Caki2 (cell line): ENCODE measurements around the gene RSL24D1. TPM values are rescaled to one million over a fixed set of nuclear protein-coding genes. Genes with fewer than 3 reads are reported as not detected.
"Not testable (repeated sequence)": the region's sequence is repeated elsewhere in the genome, so short reads cannot be mapped to it uniquely, and the experiment has no call there.

ENCODE experiments used
- DNase-seq: peaks from one replicate; pipeline ENCODE4 v3.0.0-alpha.2; 2015; ENCODE audit warnings: low read depth
- in situ Hi-C: cut with HindIII; loops from 2 replicates; pipeline ENCODE4 v1.10.0; 2016; ENCODE audit warnings: low sequenced_read_pairs, low pct_unique_long_range_greater_than_20kb, mixed read lengths
- total RNA-seq: library from RNA; depleted of rRNA; stranded (reverse); fragments of >200 nt; shearing (Covaris generic); gene quantifications from 2 replicates; pipeline ENCODE4 v1.2.3, GENCODE V29; 2014; ENCODE audit warnings: low replicate concordance

RSL24D1 gene
- total RNA-seq, 1 experiment from 2014 or later = 115 TPM

DNA sequence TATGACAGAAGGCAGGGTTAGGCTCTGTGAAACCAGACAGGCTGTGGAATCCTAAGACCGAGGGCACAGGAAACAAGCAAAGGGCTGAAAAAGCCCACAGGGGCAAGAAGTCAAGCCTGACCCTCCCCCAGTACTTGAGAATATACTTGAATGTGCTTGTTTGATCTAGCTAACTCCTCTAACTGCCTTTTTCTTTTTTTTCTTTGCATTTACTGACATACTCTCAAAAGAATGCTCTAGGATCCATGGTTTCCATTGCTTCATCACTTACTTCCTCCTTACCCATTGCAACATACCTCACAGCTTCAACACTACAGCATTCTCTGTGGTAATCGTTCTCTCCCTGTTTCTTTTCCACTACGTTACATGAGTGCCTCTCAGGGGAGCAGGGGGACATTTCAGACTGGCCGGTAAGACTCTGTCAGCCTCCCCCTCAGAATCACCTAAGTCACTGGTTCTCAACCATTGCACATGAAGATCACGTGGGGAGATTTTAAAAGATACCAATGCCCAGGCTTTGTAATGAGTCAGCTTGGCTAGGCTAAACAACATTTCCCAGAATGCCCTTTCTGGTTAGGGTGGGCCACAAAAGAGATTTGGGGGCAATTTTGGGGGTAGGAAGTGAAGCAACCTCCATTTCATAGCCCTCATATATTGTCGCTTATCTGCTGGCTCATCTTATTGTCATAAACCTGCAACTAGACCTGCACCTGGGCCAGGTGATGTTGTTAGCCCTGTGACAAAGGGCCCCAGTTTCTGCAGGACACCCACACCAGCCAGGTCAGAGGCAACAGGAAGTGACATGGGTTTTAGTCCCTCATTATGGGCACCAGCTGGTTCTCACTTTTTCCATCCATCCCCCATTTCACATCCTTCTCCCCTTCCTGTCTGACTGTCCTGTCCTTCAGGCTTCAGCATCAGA is 24.6 kb upstream of the RSL24D1 start:
- in situ Hi-C loops = no loop called here
- DNase-seq = peak; percentile 30

DNA sequence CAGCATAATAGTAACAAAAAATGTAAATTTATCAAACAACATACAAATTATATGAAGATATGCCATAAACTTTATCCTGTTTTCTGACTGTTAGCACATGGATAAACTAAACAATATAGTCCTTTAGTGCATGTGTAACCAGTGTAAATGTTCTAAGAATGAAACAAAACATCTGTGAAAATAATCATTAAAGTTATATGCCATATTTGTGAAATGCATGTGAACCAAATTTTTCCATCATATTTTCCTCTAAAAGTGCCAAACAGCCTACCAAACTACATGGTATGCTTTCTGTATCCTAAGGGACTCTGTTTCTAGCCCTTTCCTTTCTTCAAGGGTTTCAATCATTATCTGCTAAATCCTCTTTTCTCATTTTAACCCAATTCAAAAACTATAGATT is 23.9 kb upstream of the RSL24D1 start:
- DNase-seq = no peak
- in situ Hi-C loops = no loop called here

DNA sequence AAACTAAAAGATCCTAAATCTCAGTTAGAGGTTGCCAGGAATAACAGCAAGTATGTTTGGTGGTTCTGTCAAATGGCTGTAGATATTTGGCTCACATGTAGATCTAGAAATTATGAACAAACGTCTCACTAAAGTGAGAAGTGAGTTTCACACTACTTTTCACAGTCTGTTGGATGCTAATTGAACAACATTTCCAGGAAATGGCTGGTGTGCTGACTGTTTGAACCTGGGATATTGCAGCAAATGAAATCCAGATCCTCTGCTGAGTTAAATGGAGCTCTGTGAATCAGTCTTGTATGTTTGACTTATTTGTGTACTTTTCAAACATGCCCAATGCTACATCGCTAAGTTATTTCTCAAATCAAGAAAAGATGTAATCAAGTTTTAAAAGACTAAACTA is 21.3 kb upstream of the RSL24D1 start:
- no peak for DNase-seq
- in situ Hi-C loops = no loop called here

DNA sequence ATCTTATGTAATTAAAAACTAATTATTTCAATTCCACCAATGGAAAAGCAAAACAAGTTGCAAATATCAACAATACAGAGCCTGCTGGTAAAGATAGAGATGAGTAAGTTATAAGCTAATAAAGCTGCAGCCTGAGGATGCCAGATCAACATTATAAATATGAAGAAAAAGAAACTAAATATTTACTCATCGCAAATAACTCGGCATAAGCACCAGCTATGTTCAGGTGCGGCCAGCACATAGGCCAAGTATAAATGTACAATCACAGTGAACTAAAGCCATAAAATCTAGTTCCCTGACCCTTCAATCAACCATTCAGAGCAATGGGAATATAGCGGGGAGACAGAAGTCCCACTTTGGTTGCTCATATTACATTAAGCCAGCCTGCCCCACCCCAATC is 7.7 kb upstream of the RSL24D1 start:
- in situ Hi-C loops = no loop called here

DNA sequence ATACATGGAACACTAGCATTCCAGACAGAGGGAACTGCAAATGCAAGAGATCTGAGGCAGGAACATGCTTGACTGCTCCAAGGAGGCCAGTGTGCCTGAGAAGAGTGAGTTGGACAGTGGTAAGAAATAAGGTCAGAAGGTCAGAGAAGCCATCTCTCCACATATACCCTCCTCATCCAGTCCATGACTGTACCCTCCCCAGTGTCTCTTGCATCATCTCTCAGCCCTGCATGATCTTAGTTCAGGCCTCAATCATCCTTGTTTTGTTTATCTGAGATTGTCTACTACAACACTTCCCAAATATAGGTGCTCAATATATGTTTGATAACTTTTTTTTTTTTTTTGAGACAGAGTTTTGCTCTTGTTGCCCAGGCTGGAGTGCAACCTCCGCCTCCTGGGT is 5.5 kb upstream of the RSL24D1 start:
- no peak for DNase-seq
- in situ Hi-C loops = no loop called here

More for the DNA sequence above, 7.7 kb upstream of the RSL24D1 start:
- DNase-seq = no peak

DNA sequence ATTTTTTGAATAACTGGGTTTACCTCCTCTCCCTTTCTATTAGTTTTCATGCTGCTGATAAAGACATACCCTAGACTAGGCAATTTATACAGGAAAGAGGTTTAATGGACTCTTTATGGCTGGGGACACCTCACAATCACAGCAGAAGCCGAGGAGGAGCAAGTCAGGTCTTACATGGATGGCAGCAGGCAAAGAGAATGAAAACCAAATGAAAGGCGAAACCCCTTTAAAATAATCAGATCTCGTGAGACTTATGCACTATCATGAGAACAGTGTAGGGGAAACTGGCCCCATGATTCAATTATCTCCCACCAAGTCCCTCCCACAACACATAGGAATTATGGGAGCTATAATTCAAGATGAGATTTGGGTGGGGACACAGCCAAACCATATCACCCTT is 2.0 kb upstream of the RSL24D1 start:
- DNase-seq = no peak
- in situ Hi-C loops = no loop called here

DNA sequence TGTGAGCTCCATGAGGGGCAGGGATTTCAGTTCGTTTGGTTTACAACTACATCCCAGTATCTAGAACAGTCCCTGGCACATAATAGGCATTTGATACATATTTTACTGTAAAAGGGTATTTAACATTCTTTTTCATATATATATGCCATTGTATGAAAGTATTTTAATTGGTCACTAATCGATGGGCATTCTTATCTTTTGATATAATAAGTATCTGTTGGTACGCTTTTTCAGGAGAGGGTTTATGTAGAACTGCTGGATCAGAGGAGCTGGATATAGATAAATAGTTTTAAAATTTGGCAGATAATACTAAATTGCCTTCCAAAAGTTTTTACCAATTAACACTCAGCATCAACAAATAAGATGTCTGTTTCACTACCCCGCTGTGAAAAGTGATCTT is 978 bp upstream of the RSL24D1 start:
- DNase-seq = no peak
- in situ Hi-C loops = no loop called here

DNA sequence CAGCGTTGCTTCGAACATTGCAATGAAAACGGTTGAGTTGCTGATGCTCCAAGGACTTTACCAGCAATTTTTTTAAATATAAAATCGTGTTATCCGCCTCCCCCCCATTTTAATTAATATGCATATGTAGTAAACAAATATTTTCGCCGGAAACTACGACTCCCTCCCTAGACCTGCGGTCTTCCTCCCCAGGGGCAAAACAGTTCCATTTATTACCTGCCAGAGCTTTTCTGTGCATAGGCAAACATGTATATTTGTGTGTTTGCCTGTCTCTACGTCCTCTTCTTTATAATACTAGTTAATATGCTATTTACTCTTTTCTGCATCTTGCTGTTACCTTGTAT is 593 bp upstream of the RSL24D1 start:
- no peak for DNase-seq

DNA sequence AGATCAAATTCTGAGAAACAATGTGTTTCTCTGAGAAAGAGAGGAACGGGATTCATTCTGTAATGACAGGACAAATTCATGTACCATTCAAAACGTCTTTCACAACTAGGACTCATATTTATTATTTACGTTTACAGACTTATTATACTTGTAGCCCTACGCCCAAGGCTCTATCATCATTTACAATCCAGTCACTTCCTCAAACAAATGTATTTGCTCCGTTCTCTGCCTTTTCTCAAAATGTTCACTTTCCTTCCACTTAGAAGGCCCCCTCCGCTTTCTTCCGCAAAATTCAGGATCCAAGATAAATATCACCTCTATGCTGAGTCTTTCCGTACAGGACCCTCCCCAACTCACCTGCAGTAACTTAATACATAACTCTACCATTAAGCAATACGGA is 745 bp downstream of the RSL24D1 start:
- in situ Hi-C loops = no loop called here
- no peak for DNase-seq

More for the DNA sequence above, 593 bp upstream of the RSL24D1 start:
- in situ Hi-C loops = no loop called here

DNA sequence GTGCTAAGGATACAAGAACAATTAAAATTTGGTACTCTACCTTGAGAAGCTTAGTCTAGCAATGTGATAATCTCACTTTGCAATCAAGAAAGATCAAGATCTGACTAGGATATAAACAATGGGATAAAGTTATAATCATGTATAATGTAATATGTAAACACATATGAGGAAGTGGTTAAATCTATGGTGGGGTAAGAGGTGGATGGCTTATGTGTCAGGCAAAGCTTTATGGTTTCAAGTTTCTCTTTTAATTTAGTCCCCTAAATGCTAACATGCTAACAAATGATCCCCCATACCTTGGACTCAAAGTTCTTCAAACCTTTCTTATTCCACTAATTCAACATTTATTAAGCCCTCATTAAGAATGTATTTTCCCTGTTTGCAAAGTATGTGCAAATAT is 2.5 kb downstream of the RSL24D1 start:
- in situ Hi-C loops = no loop called here
- DNase-seq = no peak

DNA sequence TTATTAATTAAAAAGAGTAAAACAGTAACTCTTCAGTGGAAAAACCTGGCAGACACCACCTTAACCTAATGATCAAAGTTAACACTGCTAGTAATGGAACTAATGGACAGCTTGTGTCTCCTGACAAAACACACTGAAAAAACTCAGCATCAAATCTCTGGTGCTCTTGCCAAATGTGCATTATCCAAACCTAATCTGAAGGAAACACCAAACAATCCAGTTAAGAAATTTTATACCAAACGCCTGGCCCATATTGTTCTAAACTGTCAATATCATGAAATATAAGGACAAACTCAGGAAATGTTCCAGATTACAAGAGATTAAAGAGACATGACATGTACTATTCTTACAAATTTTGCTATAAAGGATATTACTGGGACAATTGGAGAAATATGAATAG is 10.4 kb downstream of the RSL24D1 start:
- DNase-seq = no peak
- in situ Hi-C loops = no loop called here

DNA sequence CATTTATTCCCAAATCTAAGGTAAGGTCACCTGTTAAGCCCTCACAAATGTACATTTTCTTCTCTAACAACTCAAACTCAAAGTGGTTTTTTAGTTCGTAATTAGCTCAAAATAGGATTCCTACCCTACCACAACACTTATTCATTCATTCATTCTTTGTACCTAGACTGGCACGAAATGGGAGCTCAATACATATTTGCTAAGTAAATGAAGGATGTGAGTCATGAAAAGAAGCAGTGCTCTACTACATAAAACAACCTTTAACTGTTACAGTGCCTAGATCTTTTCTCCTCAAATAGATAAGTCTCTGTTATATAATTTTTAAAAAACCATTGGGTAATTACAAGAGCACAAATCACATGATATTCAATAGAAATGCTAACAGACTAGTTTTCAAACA is 13.1 kb downstream of the RSL24D1 start:
- no peak for DNase-seq
- in situ Hi-C loops = no loop called here

DNA sequence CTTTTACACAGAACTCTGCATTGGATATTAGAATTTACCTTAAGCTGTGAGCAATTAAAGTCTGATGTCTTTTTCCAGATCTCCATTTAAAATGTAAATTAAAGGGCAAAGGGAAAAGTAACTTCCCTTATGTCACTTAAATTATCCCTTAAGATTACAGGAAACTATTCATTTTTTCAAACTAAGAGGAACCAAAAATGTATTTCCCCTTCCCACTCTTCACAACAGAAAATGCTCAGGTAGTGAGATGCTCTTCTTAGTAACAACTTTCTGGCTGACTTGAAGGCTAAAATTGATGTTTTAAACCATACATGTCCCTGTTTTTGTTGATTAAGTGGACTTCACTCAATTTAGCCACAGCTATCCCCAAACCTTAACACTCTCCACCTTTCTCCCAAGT is 17.6 kb downstream of the RSL24D1 start:
- DNase-seq = no peak
- in situ Hi-C loops = no loop called here

DNA sequence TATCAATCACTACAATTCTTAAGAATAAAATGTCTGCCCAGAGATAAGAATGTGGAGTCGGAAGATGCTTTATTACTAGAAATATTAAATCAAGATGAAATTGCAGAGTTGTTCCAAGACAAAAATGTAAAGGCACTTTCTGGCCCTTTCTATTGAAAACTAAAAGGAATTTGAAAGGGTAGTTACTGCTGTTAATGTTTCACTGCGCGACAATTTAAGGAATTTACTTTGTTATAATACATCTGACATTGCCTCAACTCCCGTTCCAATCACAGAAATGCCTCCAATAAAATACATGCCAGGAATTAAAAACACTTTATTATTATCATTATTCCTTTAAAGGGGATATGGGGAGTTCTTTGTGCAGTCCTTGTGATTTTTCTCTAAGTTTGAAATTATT is 26.4 kb downstream of the RSL24D1 start:
- in situ Hi-C loops = no loop called here
- DNase-seq = no peak

DNA sequence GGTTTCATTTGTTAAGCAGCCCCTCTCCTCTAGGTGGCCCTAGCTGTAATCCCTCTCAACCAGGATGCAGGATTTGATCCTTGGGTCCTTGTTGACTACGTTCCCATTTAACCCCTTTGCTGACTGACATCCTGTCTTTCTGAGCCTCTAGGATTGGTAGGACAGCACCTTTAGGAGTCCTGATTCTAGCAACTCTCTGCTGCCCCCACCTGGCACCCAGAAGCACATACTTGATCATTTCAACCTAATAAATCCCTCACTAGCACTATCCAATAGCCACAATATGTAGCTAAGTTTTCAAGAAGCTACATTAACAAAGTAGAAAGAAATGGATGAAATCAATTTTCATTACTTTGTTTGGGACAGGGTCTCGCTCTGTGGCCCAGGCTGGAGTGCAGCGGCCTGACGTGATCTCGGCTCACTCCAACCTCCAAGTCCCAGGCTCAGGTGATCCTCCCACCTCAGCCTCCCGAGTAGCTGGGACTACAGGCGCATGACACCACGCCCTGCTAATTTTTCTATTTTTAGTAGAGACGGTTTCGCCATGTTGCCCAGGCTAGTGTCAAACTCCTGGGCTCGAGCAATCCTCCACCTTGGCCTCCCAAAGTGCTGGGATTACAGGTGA is 28.3 kb downstream of the RSL24D1 start:
- in situ Hi-C loops = no loop called here
- DNase-seq = peak; percentile 45

DNA sequence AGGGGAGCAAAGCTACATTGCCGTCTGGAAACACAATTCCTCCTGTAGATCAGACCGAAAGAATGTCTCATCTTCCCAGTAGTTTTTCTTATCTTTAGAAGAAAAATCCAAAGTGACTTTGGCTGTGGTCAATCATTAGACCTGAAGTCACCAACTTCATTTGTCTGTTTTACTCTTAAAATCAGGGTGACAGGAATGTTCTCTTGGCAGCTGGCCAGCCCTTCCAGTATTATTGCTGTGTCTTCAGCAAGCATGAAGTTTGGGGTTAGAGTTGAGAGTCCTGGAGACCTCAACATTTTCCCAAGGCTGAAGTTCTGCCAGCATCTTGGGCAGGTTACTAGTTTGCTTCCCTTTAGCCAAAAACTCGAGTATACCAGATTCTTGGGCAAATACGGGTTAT is 32.5 kb downstream of the RSL24D1 start:
- DNase-seq = no peak

DNA sequence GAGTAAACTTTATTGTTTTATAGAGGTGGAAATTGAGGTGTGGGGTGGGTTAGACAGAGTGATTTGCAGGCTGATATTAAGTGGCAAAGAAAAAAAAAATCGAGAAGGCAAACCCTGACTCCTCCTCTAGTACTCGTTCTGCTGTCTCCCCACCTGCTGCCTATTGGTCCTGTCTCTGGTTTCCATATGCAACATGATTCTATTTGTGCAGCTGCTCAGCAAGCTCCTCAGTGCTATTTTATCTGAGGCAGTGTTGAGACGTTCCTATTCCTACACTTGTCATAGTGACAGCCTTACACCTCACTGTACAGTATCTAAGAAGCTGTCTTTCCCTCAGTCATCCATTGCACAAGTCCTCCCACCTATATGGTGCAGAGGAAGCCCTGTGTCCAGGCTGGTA is 45.1 kb downstream of the RSL24D1 start:
- in situ Hi-C loops = no loop called here
- no peak for DNase-seq

More for the DNA sequence above, 32.5 kb downstream of the RSL24D1 start:
- in situ Hi-C loops = no loop called here

DNA sequence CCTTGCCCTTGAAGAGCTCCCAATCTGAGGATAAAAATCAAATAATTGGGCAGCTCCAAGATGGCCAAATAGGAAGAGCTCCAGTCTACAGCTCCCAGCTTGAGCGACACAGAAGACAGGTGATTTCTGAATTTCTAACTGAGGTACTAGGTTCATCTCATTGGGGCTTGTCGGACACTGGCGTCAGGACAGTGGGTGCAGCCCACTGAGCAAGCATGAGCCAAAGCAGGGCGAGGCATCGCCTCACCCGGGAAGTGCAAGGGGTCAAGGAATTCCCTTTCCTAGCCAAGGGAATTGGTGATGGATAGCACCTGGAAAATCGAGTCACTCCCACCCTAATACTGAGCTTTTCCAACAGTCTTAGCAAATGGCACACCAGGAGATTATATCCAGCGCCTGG is 53.6 kb downstream of the RSL24D1 start:
- in situ Hi-C loops, DNase-seq: not testable (repeated sequence)

DNA sequence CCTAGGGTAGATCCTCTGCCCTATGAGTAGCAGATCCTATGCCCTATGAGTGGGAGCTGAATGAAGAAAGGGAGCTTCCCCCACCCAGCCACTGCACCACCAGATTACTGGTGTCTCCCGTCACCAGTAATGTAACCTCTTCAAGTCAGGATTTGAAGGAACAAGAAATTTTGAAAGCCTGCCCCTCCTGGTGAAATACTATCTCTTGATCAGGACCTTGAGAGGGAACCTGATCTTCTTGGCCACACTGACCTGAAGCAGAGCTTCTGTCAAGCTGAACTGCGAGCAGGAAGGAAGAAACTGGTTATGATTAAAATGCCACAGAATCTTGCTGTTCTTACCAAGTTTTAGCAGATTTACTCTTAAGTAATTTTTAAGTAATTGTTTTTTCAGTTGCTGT is 62.8 kb downstream of the RSL24D1 start:
- DNase-seq = no peak
- in situ Hi-C loops = no loop called here

DNA sequence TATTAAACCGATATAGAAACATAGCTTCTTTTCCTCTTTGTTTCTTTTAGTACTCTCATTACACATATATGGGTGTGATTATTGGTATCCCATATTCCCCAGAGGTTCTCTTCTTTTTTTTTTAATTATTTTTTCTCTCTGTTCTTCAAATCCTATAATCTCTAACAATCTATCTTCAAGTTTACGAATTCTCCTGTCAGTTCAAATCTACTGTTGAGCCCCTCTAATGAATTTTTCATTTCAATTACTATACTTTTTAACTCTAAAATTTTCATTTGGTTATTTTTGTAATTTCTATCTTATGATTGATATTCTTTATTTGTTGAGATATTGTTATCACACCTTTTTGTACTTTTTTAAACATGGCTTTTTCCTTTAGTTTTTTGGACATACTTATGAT is 64.1 kb downstream of the RSL24D1 start:
- in situ Hi-C loops = no loop called here
- DNase-seq = no peak
